Neuronal stem cell (in vitro differentiated cells): Measurements from ENCODE around the gene HIVEP2.

ENCODE experiments used
- DNase-seq: peaks from one replicate; pipeline ENCODE4 v3.0.0-alpha.2; 2013; ENCODE audit warnings: low spot score
- H2AFZ ChIP-seq: one replicate; pipeline ENCODE4 v1.6.1; 2013; ENCODE audit warnings: mild to moderate bottlenecking, low read length, inconsistent platforms
- H2AK5ac ChIP-seq: 2 replicates; pipeline ENCODE4 v1.6.1; 2013; ENCODE audit warnings: low read depth, mild to moderate bottlenecking, inconsistent platforms, low read length, moderate library complexity, mixed read lengths
- H2BK120ac ChIP-seq: 2 replicates; pipeline ENCODE4 v1.6.1; 2013; ENCODE audit warnings: low read depth, mild to moderate bottlenecking, inconsistent platforms, low read length, moderate library complexity, mixed read lengths
- H2BK12ac ChIP-seq: one replicate; pipeline ENCODE4 v1.6.1; 2013; ENCODE audit warnings: low read length, inconsistent platforms
- H2BK15ac ChIP-seq: 2 replicates; pipeline ENCODE4 v1.6.1; 2013; ENCODE audit warnings: mild to moderate bottlenecking, low read length, inconsistent platforms, mixed read lengths
- H2BK5ac ChIP-seq: one replicate; pipeline ENCODE4 v1.6.1; 2013; ENCODE audit warnings: inconsistent platforms, mild to moderate bottlenecking, low read length, moderate library complexity
- H3K14ac ChIP-seq: one replicate; pipeline ENCODE4 v1.6.1; 2013; ENCODE audit warnings: low read length, inconsistent platforms
- H3K18ac ChIP-seq: 2 replicates; pipeline ENCODE4 v1.6.1; 2013; ENCODE audit warnings: low read length, inconsistent platforms
- H3K23ac ChIP-seq: 2 replicates; pipeline ENCODE4 v1.6.1; 2013; ENCODE audit warnings: low read depth, mild to moderate bottlenecking, mixed read lengths, low read length, inconsistent platforms; ENCODE audit not compliant: poor library complexity
- H3K27ac ChIP-seq: replicated peaks from 3 replicates; pipeline ENCODE4 v1.5.1; 2013; ENCODE audit warnings: low read length, inconsistent platforms
- H3K27me3 ChIP-seq, 3 experiments: 2 replicates each; pipeline ENCODE4 v1.6.1; 2013; ENCODE audit warnings: low read length in 3 of 3, mild to moderate bottlenecking in 2 of 3, inconsistent platforms in 1 of 3, low read depth in 1 of 3, mixed read lengths in 1 of 3, moderate library complexity in 1 of 3; ENCODE audit not compliant: control insufficient read depth in 3 of 3, insufficient read depth in 3 of 3
- H3K36me3 ChIP-seq, 2 donors: replicated peaks in 1 of 2; 2 replicates each; pipeline ENCODE4 v1.6.1; 2013; ENCODE audit warnings: low read length in 2 of 2; ENCODE audit not compliant: control insufficient read depth in 2 of 2, insufficient read depth in 2 of 2
- H3K4ac ChIP-seq: 2 replicates; pipeline ENCODE4 v1.6.1; 2013; ENCODE audit warnings: inconsistent platforms, mild to moderate bottlenecking, low read length, moderate library complexity
- H3K4me1 ChIP-seq, 2 donors: 1 replicate in 1 of 2; 2 replicates in 1 of 2; pipeline ENCODE4 v1.6.1; 2013; ENCODE audit warnings: low read length in 2 of 2, low read depth in 1 of 2; ENCODE audit not compliant: control insufficient read depth in 2 of 2, insufficient read depth in 1 of 2
- H3K4me2 ChIP-seq: one replicate; pipeline ENCODE4 v1.6.1; 2013; ENCODE audit warnings: mild to moderate bottlenecking, low read length, inconsistent platforms; ENCODE audit not compliant: insufficient read depth, poor library complexity, severe bottlenecking
- H3K4me3 ChIP-seq, 2 donors: 2 replicates each; pipeline ENCODE4 v1.5.1; 2013; ENCODE audit warnings: low read length in 2 of 2, mild to moderate bottlenecking in 2 of 2, inconsistent platforms in 1 of 2, moderate library complexity in 1 of 2
- H3K79me1 ChIP-seq: one replicate; pipeline ENCODE4 v1.6.1; 2013; ENCODE audit warnings: low read depth, mild to moderate bottlenecking, inconsistent platforms, low read length, moderate library complexity
- H3K9ac ChIP-seq: one replicate; pipeline ENCODE4 v1.6.1; 2013; ENCODE audit warnings: mild to moderate bottlenecking, low read depth, low read length, inconsistent platforms; ENCODE audit not compliant: poor library complexity
- H3K9me3 ChIP-seq, 2 donors: replicated peaks in 1 of 2; 2 replicates each; pipeline versions ENCODE3 to v1.6.1; 2013; ENCODE audit warnings: low read length in 2 of 2, mild to moderate bottlenecking in 2 of 2, inconsistent platforms in 1 of 2, low read depth in 1 of 2, mixed read lengths in 1 of 2, moderate library complexity in 1 of 2; ENCODE audit not compliant: control insufficient read depth in 2 of 2, insufficient read depth in 1 of 2
- H4K8ac ChIP-seq: one replicate; pipeline ENCODE4 v1.6.1; 2013; ENCODE audit warnings: low read depth, mild to moderate bottlenecking, inconsistent platforms, low read length, moderate library complexity
- H4K91ac ChIP-seq: one replicate; pipeline ENCODE4 v1.6.1; 2013; ENCODE audit warnings: low read length, low read depth, mild to moderate bottlenecking, inconsistent platforms; ENCODE audit not compliant: poor library complexity
- WGBS, 2 donors: extraction: QIAGEN DNeasy Blood & Tissue Kit; methylation state at CpG; one replicate each; pipeline ENCODE4 v1.1.7; 2013; ENCODE audit warnings: missing lambda C conversion rate in 2 of 2, mixed read lengths in 1 of 2; ENCODE audit not compliant: insufficient read length in 2 of 2, insufficient replicate concordance in 1 of 2; ENCODE audit errors: extremely low coverage in 2 of 2; 5-methylcytosine and 5-hydroxymethylcytosine counted together

The HIVEP2 gene

DNA sequence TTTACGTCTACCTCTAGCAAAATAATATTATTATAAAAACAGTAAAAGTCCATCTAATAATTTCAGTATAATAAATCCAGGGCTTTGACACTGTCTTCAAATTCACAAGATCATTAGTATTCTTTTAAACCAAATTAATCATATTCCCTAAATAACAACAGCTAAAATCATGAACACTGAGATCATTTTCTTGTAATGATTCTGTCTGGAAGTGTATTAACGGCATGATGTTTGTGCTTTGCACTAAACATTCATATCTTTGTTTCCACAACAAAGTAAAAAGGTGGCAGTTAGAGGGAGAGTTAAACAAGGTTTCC lies 18.8 kb downstream of the HIVEP2 start:
- Histone ChIP-seq H3K27ac (no peak overlapping the region), H3K9ac (no peak overlapping the region), H3K23ac (no peak overlapping the region)

DNA sequence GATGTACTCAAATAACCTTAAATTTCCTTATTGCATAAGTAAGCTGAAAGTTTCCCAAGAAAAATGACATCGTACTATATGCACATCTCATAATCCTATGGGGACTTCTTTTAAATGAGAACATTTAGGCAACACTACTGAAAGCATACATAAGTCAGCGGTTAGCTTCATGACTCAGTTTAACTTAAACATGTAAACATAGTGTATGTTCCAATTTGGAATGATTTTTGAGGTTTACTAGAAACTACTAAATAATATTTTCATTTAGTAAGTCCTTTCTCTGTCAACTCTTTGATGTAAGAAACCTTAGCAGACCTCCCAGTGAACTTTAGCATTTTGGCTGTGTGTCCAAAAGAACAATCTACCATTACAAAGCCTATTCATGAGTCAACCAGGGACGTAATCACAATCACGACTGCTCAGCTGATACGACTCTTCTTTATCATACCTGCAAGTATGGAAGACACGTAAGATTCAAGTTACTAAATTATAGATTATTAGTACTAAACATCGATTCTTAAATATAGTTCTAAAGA lies 19.3 kb downstream of the HIVEP2 start:
- Histone ChIP-seq H3K27ac (no peak overlapping the region), H3K4me3 (no peak overlapping the region)

More for the DNA sequence above, 18.8 kb downstream of the HIVEP2 start:
- no peaks in the 10 kb centered on the region for H3K79me1 ChIP-seq
- no peak overlapping the region for H2BK12ac ChIP-seq
- H4K91ac ChIP-seq: no peak overlapping the region
- no peak overlapping the region for H3K18ac ChIP-seq
- H2AK5ac ChIP-seq: no peak overlapping the region
- H3K4me1 ChIP-seq: peaks cover 0 to 5% of the 10 kb centered on the region in 2 donors
- H3K27me3 ChIP-seq: peaks cover 0 to 6% (median 0%) of the 10 kb centered on the region in 3 experiments
- H3K36me3 ChIP-seq: no peaks in the 10 kb centered on the region
- H3K4ac ChIP-seq: no peak overlapping the region
- H2AFZ ChIP-seq: peak overlapping the region; percentile 96
- no peak overlapping the region for H3K14ac ChIP-seq
- H3K4me3 ChIP-seq: peak overlapping the region in 1 of 2 donors; percentile 60
- H3K4me2 ChIP-seq: peak overlapping the region; percentile 79
- H4K8ac ChIP-seq: no peak overlapping the region
- WGBS, 2 donors: no CpG with 5 or more reads among the region's 2 CpGs
- no peak overlapping the region for H2BK120ac ChIP-seq
- no peak overlapping the region for H2BK5ac ChIP-seq
- H2BK15ac ChIP-seq: no peak overlapping the region
- no peak for DNase-seq
- H3K9me3 ChIP-seq: no peaks in the 10 kb centered on the region

DNA sequence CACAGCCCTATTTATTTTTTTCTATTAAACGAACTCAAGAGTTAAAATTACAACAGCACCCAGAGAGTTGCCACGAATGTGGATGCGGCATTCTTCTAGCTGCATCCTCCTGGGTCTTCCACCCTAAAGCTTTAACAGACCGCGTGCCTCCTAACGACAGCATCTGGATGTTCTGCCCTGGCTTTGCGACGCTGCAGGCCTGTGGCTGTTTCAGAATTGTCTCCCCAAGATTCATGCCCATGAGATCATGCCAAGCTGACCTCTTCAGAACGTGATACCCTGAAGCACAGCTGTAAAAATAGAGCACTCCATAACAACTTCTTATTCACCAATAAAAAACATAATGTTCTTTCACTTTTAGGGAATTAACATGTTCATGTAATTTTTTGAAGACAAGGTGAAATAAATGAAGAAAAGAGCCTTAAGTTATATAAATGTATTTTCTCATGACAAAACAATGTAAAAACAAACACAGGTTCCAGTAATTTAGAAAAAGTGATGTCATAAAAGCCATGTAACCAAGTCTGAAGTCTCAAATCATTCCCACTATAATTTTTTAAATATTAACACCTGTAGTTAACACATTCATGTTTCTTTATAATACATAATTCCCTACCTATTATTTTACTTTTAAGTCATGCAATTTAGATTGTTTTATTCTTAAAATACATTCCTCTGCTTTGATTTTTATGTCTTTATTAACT lies 26.5 kb downstream of the HIVEP2 start:
- Histone ChIP-seq H4K8ac (no peak overlapping the region), H3K36me3 (no peaks in the 10 kb centered on the region), H3K4me1 (peaks cover 1 to 2% of the 10 kb centered on the region in 2 donors), H2BK15ac (no peak overlapping the region), H2BK5ac (no peak overlapping the region), H3K79me1 (no peaks in the 10 kb centered on the region), H2BK12ac (no peak overlapping the region), H3K27ac (no peak overlapping the region), H3K4me2 (no peak overlapping the region), H2BK120ac (no peak overlapping the region), H3K23ac (no peak overlapping the region), H3K9me3 (no peaks in the 10 kb centered on the region), H3K27me3 (no peaks in the 10 kb centered on the region), H2AK5ac (no peak overlapping the region), H3K4ac (no peak overlapping the region), H3K14ac (no peak overlapping the region), H3K18ac (no peak overlapping the region), H3K4me3 (no peak overlapping the region), H3K9ac (no peak overlapping the region), H4K91ac (no peak overlapping the region), H2AFZ (no peak overlapping the region)
- DNase-seq: no peak
- WGBS, 2 donors: no CpG with 5 or more reads among the region's 9 CpGs

More for the DNA sequence above, 19.3 kb downstream of the HIVEP2 start:
- no peak overlapping the region for H2BK5ac ChIP-seq
- H4K8ac ChIP-seq: no peak overlapping the region
- no peak overlapping the region for H2BK120ac ChIP-seq
- no peak overlapping the region for H2AK5ac ChIP-seq
- H4K91ac ChIP-seq: no peak overlapping the region
- H3K4me2 ChIP-seq: no peak overlapping the region
- no peak overlapping the region for H3K18ac ChIP-seq
- H3K27me3 ChIP-seq: peaks cover 0 to 6% (median 0%) of the 10 kb centered on the region in 3 experiments
- no CpG with 5 or more reads among the region's 7 CpGs for WGBS, 2 donors
- no peak overlapping the region for H3K9ac ChIP-seq
- DNase-seq: no peak
- H3K4me1 ChIP-seq: peaks cover 0 to 5% of the 10 kb centered on the region in 2 donors
- H2AFZ ChIP-seq: no peak overlapping the region
- no peaks in the 10 kb centered on the region for H3K9me3 ChIP-seq
- H3K23ac ChIP-seq: no peak overlapping the region
- H3K14ac ChIP-seq: no peak overlapping the region
- no peaks in the 10 kb centered on the region for H3K79me1 ChIP-seq
- no peak overlapping the region for H2BK15ac ChIP-seq
- no peak overlapping the region for H2BK12ac ChIP-seq
- H3K4ac ChIP-seq: no peak overlapping the region
- H3K36me3 ChIP-seq: no peaks in the 10 kb centered on the region

DNA sequence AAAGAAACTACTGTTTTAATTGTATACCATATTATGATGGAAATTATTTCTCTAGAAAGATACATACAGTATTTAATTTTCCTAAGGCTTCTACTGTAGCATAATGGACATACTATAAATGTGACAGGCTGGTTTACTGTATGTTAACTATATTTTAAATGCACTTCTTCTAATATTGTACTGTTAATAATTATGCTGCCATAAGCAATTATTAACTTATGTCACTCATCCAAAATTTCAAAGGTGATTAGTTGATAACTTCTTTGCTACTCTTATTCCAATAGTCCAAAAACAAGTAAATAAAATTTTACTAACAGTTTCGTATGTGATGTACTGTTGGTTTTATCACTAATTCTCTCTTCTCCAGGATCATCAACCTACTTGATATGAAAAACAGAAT lies 28.1 kb downstream of the HIVEP2 start:
- Histone ChIP-seq H3K27ac (no peak overlapping the region), H3K36me3 (no peaks in the 10 kb centered on the region), H3K4me2 (no peak overlapping the region), H3K4me3 (no peak overlapping the region), H3K79me1 (no peaks in the 10 kb centered on the region), H2BK15ac (no peak overlapping the region), H2BK120ac (no peak overlapping the region), H4K91ac (no peak overlapping the region), H2AK5ac (no peak overlapping the region), H3K9me3 (peaks cover 0 to 6% of the 10 kb centered on the region in 2 donors), H3K14ac (no peak overlapping the region), H2BK12ac (no peak overlapping the region), H4K8ac (no peak overlapping the region), H2AFZ (no peak overlapping the region), H3K9ac (no peak overlapping the region), H3K23ac (no peak overlapping the region), H3K27me3 (no peaks in the 10 kb centered on the region), H2BK5ac (no peak overlapping the region), H3K4me1 (peaks cover 1 to 2% of the 10 kb centered on the region in 2 donors), H3K4ac (no peak overlapping the region), H3K18ac (no peak overlapping the region)
- no peak for DNase-seq
- WGBS, 2 donors: no CpG with 5 or more reads among the region's 1 CpG
